Astrocyte (in vitro differentiated cells and primary cell): ENCODE results near the gene SHB.

Experiments
- CTCF ChIP-seq: IDR thresholded peaks from 2 replicates; pipeline ENCODE4 v1.5.1; 2011; ENCODE audit warnings: low read depth, mild to moderate bottlenecking, inconsistent platforms, low read length, moderate library complexity; ENCODE audit not compliant: insufficient read depth
- EZH2 ChIP-seq: IDR thresholded peaks from 2 replicates; pipeline ENCODE4 v1.6.1; 2012; ENCODE audit warnings: mild to moderate bottlenecking, low read length, inconsistent platforms; ENCODE audit not compliant: insufficient read depth

GRCh38 chr9:38084556-38084880 is 15.5 kb upstream of the SHB start:
- TF ChIP-seq CTCF (no peak), EZH2 (no peak)
